Fibroblast of skin of scalp (primary cell): Measurements from ENCODE around the gene FUBP3.

Source experiments
- DNase-seq: peaks from one replicate; pipeline ENCODE4 v3.0.0-alpha.2; 2013

The FUBP3 gene

GRCh38 chr9:130635721-130636647 lies 56.6 kb downstream of the FUBP3 start:
- no peak for DNase-seq

- DNase-seq = no peak
Observed at GRCh38 chr9:130636648-130637020, 57.3 kb downstream of the FUBP3 start.

- no peak for DNase-seq
Observed at GRCh38 chr9:130638284-130639123, 59.1 kb downstream of the FUBP3 start.

GRCh38 chr9:130639124-130639765 lies 59.9 kb downstream of the FUBP3 start:
- no peak for DNase-seq

GRCh38 chr9:130639866-130640555 lies 60.6 kb downstream of the FUBP3 start:
- DNase-seq = no peak

GRCh38 chr9:130640681-130641080 lies 61.3 kb downstream of the FUBP3 start:
- no peak for DNase-seq

GRCh38 chr9:130642926-130643325 lies 63.5 kb downstream of the FUBP3 start:
- DNase-seq = no peak

- no peak for DNase-seq
Observed at GRCh38 chr9:130651221-130651620, 71.8 kb downstream of the FUBP3 start.

- DNase-seq = no peak
Observed at GRCh38 chr9:130651752-130652151, 72.4 kb downstream of the FUBP3 start.

- no peak for DNase-seq
Observed at GRCh38 chr9:130654879-130655278, 75.5 kb downstream of the FUBP3 start.

GRCh38 chr9:130658893-130659698 lies 79.7 kb downstream of the FUBP3 start:
- no peak for DNase-seq

- no peak for DNase-seq
Observed at GRCh38 chr9:130659699-130660248, 80.4 kb downstream of the FUBP3 start.

GRCh38 chr9:130660326-130660682 lies 80.9 kb downstream of the FUBP3 start:
- DNase-seq = no peak

GRCh38 chr9:130660683-130661450 lies 81.5 kb downstream of the FUBP3 start:
- DNase-seq = no peak

GRCh38 chr9:130661451-130662098 lies 82.2 kb downstream of the FUBP3 start:
- no peak for DNase-seq

- no peak for DNase-seq
Observed at GRCh38 chr9:130662099-130662969, 83.0 kb downstream of the FUBP3 start.

- DNase-seq = no peak
Observed at GRCh38 chr9:130662970-130663257, 83.5 kb downstream of the FUBP3 start.

GRCh38 chr9:130663258-130663976 lies 84.0 kb downstream of the FUBP3 start:
- no peak for DNase-seq

GRCh38 chr9:130663977-130664250 lies 84.5 kb downstream of the FUBP3 start:
- no peak for DNase-seq
